ENCODE results near the gene CDPF1. TPM values are rescaled to one million over a fixed set of nuclear protein-coding genes. Genes with fewer than 3 reads are reported as not detected.

Gene CDPF1
- total and polyA plus RNA-seq, 2 donors (not counting 1 experiment from before 2014, with no cell fraction given): 9.8 to 15.4 TPM

DNA sequence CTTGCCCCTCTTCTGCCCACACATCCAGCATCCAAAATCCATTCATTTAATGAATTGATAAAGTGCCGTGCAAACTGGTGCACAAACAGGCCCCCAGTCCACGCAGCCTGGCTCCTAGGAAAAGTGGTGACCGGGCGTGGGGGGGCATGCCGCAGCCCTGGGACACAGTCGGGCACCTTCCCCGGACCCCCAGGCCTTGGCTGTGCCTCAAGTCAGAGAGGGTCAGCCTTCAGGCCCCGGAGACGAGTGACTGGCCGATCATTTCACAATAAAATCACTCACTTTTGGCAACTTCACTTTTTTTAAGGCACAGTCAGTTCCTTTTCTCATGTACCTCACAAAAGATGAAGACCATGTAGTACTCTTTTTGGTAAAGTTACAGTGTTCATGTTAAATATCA, 8.0 kb downstream of the CDPF1 start:
- CTCF ChIA-PET: no interaction called here

GRCh38 chr22:46241396-46242007, 8.6 kb downstream of the CDPF1 start:
- H2AFZ ChIP-seq (ENCODE audit: insufficient read depth, low read depth, low read length, poor library complexity, severe bottlenecking): no peak overlapping the region
- TF ChIP-seq CTCF (IDR thresholded peaks at IDR 0.05) (no peak), EZH2 (IDR thresholded peaks at IDR 0.05; ENCODE audit: borderline replicate concordance, insufficient read depth, low read depth, low read length, poor library complexity, severe bottlenecking) (no peak)
- POLR2A ChIA-PET: no interaction called here

More for the DNA sequence above, 8.0 kb downstream of the CDPF1 start:
- Histone ChIP-seq H3K4me1 (ENCODE audit: control insufficient read depth in 2 of 2, insufficient read depth in 2 of 2, low read length in 2 of 2) (peaks cover 18 to 23% of the 10 kb centered on the region in 2 donors), H3K27me3 (replicated peaks in 1 of 4; ENCODE audit: control extremely low read depth in 1 of 4, control insufficient read depth in 3 of 4, insufficient read depth in 4 of 4, low read length in 3 of 4) (no peaks in the 10 kb centered on the region), H3K36me3 (replicated peaks in 1 of 2; ENCODE audit: control extremely low read depth in 1 of 2, control insufficient read depth in 1 of 2, extremely low read depth in 1 of 2, insufficient read depth in 2 of 2, low read length in 1 of 2) (peaks cover 0 to 9% of the 10 kb centered on the region in 2 experiments), H3K27ac (ENCODE audit: low read length in 2 of 2) (no peak overlapping the region), H3K79me2 (ENCODE audit: control insufficient read depth, insufficient read depth, low read length) (peaks cover 6% of the 10 kb centered on the region), H3K9me3 (ENCODE audit: control extremely low read depth in 1 of 3, control insufficient read depth in 2 of 3, insufficient read depth in 1 of 3, low read length in 2 of 3) (no peaks in the 10 kb centered on the region), H2AFZ (ENCODE audit: insufficient read depth, low read depth, low read length, poor library complexity, severe bottlenecking) (no peak overlapping the region), H4K20me1 (ENCODE audit: control insufficient read depth, insufficient read depth, low read length, poor library complexity, severe bottlenecking) (no peaks in the 10 kb centered on the region), H3K4me3 (ENCODE audit: control extremely low read depth in 1 of 5, extremely low read depth in 1 of 5, insufficient read depth in 1 of 5, low read depth in 2 of 5, low read length in 4 of 5) (no peak overlapping the region), H3K4me2 (replicated peaks; ENCODE audit: low read depth, low read length, poor library complexity, severe bottlenecking) (no peak overlapping the region), H3K9ac (ENCODE audit: low read length) (no peak overlapping the region)
- H3K27ac Mint-ChIP-seq: no peak overlapping the region
- DNase-seq: no peak
- 97% methylated on average over 7 of the region's 10 CpGs for WGBS (ENCODE audit: insufficient coverage)
- H3K9me3 Mint-ChIP-seq (ENCODE audit: insufficient read depth): no peaks in the 10 kb centered on the region
- ATAC-seq (ENCODE audit: low read depth): no peak
- H3K4me3 Mint-ChIP-seq: no peak overlapping the region
- POLR2A ChIA-PET: no interaction called here
- intact Hi-C loops (cut with micrococcal nuclease): no loop called here
- TF ChIP-seq CTCF (IDR thresholded peaks at IDR 0.05): no peak
- H3K4me1 Mint-ChIP-seq: peaks cover 21% of the 10 kb centered on the region
- no peaks in the 10 kb centered on the region for H3K27me3 Mint-ChIP-seq

More at GRCh38 chr22:46241396-46242007, 8.6 kb downstream of the CDPF1 start:
- ATAC-seq (ENCODE audit: low read depth): no peak
- no peaks in the 10 kb centered on the region for H3K27me3 ChIP-seq (replicated peaks in 1 of 4; ENCODE audit: control extremely low read depth in 1 of 4, control insufficient read depth in 3 of 4, insufficient read depth in 4 of 4, low read length in 3 of 4)
- intact Hi-C loops (cut with micrococcal nuclease): no loop called here
- 82% methylated on average over 2 of the region's 5 CpGs for WGBS (ENCODE audit: insufficient coverage)
- no peak overlapping the region for H3K27ac ChIP-seq (ENCODE audit: low read length in 2 of 2)
- H3K79me2 ChIP-seq (ENCODE audit: control insufficient read depth, insufficient read depth, low read length): peaks cover 1% of the 10 kb centered on the region
- H3K9me3 Mint-ChIP-seq (ENCODE audit: insufficient read depth): no peaks in the 10 kb centered on the region
- no peak overlapping the region for H3K4me2 ChIP-seq (replicated peaks; ENCODE audit: low read depth, low read length, poor library complexity, severe bottlenecking)
- H3K4me3 Mint-ChIP-seq: no peak overlapping the region
- CTCF ChIA-PET: no interaction called here
- no peak overlapping the region for H3K4me3 ChIP-seq (ENCODE audit: control extremely low read depth in 1 of 5, extremely low read depth in 1 of 5, insufficient read depth in 1 of 5, low read depth in 2 of 5, low read length in 4 of 5)
- H3K27ac Mint-ChIP-seq: no peak overlapping the region
- no peaks in the 10 kb centered on the region for H3K27me3 Mint-ChIP-seq
- H3K9me3 ChIP-seq (ENCODE audit: control extremely low read depth in 1 of 3, control insufficient read depth in 2 of 3, insufficient read depth in 1 of 3, low read length in 2 of 3): no peaks in the 10 kb centered on the region
- DNase-seq: no peak
- H4K20me1 ChIP-seq (ENCODE audit: control insufficient read depth, insufficient read depth, low read length, poor library complexity, severe bottlenecking): no peaks in the 10 kb centered on the region
- H3K9ac ChIP-seq (ENCODE audit: low read length): no peak overlapping the region
- H3K4me1 ChIP-seq (ENCODE audit: control insufficient read depth in 2 of 2, insufficient read depth in 2 of 2, low read length in 2 of 2): peaks cover 18 to 23% of the 10 kb centered on the region in 2 donors
- peaks cover 21% of the 10 kb centered on the region for H3K4me1 Mint-ChIP-seq
- H3K36me3 ChIP-seq (replicated peaks in 1 of 2; ENCODE audit: control extremely low read depth in 1 of 2, control insufficient read depth in 1 of 2, extremely low read depth in 1 of 2, insufficient read depth in 2 of 2, low read length in 1 of 2): peaks cover 0 to 9% of the 10 kb centered on the region in 2 experiments
